GM21529 (cell line): ENCODE measurements around the gene NRXN3.

Experiments used
- ATAC-seq: cut with Tn5 transposase; IDR thresholded peaks from one replicate; pipeline ENCODE4 v1.9.1; 2021; ENCODE audit not compliant: unreplicated experiment

The NRXN3 gene

DNA sequence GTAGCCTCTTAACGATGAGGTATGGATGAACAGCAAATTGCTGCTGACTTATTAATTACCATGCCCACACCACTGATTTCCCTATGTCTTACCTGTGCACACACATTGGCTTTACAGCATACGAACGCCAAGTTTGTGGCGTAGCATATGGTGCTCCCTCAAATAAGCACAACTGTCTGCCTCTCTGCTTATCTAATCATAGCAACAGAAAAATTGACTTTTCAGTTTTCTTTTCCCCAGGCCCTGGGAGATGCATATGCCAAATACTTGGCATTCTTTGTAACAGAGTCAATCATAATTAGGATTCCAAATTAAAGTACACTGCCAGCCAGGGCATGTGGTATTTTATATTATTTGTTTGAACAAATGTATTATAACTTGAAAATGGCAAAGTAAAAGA lies 1415.7 kb downstream of the NRXN3 start:
- no peak for ATAC-seq

DNA sequence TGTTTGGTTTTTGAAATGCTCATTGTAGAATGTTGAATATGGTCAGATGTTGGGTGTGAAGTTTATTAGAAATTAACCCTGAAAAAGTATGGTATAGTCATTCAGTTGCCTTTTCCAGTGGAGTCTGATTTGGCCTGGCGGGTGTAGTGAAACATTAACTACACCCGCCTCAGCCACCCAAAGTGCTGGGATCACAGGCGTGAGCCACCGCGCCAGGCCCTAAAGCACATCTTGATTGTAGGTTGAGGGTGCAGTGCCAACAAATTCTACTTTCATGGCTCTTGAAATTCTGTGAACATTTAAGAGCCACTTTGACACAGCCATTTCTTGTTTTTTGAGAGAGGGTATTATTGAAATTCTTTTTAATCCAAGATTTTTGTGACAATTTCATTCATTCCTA lies 1416.2 kb downstream of the NRXN3 start:
- ATAC-seq = no peak

DNA sequence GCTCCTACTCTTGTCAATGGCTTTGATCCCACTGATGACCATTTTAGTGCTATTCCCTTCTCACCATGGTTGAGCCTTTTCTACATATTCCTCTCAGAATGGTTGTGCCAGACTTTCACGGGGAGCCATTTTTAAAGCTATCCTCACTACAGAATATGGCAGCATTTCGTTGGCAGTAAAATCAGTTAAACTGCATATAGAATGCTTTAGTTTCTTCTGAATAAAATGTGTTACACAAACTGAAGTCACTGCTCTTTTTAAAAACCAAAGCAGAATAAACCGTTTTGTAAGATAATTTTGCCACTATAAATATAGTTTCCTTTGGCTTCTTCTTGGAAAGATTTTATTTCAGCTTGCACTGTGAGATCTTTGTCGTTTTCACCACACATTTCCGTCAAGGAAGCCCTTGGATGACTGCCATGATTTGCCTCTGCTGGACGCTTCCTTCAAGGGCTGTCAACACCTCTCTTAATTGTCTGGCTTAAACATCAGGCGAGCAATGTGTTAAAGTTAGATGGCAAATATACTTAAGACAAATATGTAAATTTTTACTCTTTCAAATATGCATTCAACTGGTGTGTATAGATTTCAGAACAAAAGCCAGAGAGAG lies 1416.9 kb downstream of the NRXN3 start:
- no peak for ATAC-seq

- ATAC-seq = no peak
These were observed 1417.7 kb downstream of the NRXN3 start for GRCh38 chr14:79587875-79588274.

- ATAC-seq = no peak
These were observed 1418.2 kb downstream of the NRXN3 start for GRCh38 chr14:79588398-79588797.

GRCh38 chr14:79596551-79596950 lies 1426.4 kb downstream of the NRXN3 start:
- ATAC-seq = no peak

GRCh38 chr14:79597566-79597965 lies 1427.4 kb downstream of the NRXN3 start:
- no peak for ATAC-seq

GRCh38 chr14:79598339-79598738 lies 1428.2 kb downstream of the NRXN3 start:
- ATAC-seq = no peak

DNA sequence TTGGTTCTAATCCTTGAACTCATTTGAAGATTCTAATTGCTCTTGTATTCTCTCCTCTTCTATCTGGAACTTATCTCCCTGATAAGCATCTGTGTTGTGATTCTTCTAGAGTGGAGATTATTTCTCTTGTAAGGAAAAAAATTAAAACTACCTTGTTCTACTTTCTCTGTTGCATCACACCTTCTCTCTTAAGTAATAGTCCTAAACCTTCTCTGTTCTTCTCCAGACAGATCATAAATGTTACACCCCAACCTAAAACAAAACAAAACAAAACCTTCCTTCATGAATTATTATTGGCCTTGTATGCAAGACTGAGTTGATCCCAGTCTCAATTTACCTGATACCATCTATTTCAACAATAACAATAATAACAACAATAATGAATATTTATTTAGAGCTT lies 1429.1 kb downstream of the NRXN3 start:
- ATAC-seq = no peak

DNA sequence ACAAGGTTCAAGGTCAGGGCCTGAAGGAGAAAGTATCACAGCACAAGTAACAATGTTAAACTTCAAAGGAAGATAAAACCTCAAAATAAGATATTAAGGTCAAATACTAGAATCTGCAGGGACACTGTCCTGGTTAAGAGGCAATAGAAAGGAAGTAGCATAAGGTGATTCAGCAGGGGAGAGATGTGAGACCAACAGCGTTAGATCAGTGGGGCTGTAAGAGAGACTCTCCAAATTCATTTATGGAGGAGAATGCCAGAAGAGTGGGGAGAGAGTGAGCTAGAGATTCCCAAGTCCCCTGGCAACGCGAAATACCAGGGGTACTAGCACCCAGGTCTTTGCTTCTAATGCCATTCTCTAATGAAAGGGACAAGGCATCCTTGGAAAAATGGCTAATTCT lies 1430.2 kb downstream of the NRXN3 start:
- no peak for ATAC-seq

- ATAC-seq = no peak
These were observed 1431.4 kb downstream of the NRXN3 start for GRCh38 chr14:79601579-79601978.

DNA sequence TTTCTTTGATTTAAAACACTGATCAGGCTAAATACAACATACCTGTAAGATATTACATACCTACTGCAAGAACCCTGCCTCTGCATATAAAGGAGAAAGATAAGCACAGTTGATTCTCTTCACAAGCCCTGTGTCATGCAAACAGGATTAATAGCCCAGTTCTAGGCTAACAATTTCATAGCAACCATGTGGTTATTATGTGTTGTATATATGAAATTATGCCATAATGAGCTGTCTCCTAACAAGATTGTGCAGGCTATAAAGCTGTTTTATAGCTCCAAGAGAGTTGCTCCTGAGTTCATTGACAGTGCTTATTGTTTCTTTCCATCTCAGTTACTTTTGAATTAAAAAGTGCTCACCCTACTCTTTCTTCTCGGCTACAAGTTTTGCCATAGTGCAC lies 1431.9 kb downstream of the NRXN3 start:
- ATAC-seq = no peak

GRCh38 chr14:79602742-79603141 lies 1432.6 kb downstream of the NRXN3 start:
- ATAC-seq = no peak

DNA sequence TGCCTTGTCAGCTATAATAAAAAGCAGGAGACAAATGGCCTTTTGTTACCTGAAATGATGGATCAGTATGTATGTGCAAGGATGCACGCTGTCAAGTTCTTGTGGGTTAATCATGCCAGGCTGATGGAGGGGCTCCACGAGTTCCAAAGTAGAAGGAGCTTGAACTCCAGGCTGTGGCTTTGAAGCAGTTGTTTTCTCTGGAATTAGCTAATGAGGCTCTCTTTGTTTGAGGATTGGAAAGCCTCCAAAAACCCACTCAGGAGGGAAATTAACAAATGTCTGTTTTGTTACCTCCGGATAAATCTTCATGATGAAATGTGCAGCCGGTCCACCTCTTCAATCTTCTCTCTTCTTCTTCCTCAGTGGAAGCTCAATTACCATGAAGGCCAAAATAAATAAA lies 1435.7 kb downstream of the NRXN3 start:
- ATAC-seq = no peak

- ATAC-seq = no peak
These were observed 1438.3 kb downstream of the NRXN3 start for GRCh38 chr14:79608446-79608845.

- no peak for ATAC-seq
These were observed 1443.5 kb downstream of the NRXN3 start for GRCh38 chr14:79613625-79614024.

- no peak for ATAC-seq
These were observed 1444.3 kb downstream of the NRXN3 start for GRCh38 chr14:79614448-79614847.

DNA sequence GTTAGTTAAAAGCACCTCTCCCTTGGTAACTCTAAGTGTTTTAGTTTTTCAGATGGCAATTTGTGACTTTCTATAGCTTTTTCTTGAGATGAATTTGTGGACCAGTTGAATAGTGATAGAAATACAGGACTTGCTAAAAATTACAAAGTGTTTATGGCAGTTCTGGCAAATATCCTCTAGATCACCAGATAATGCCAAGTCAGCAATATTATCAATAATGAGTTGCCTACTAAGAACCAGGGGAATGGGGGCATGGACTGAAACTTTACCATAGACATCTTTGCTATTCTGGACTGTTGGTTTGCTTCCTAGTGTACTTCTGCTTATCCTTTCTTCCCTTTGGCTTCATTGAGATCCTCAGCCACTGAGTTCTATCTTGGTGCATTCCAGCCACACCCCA lies 1456.9 kb downstream of the NRXN3 start:
- ATAC-seq = no peak

DNA sequence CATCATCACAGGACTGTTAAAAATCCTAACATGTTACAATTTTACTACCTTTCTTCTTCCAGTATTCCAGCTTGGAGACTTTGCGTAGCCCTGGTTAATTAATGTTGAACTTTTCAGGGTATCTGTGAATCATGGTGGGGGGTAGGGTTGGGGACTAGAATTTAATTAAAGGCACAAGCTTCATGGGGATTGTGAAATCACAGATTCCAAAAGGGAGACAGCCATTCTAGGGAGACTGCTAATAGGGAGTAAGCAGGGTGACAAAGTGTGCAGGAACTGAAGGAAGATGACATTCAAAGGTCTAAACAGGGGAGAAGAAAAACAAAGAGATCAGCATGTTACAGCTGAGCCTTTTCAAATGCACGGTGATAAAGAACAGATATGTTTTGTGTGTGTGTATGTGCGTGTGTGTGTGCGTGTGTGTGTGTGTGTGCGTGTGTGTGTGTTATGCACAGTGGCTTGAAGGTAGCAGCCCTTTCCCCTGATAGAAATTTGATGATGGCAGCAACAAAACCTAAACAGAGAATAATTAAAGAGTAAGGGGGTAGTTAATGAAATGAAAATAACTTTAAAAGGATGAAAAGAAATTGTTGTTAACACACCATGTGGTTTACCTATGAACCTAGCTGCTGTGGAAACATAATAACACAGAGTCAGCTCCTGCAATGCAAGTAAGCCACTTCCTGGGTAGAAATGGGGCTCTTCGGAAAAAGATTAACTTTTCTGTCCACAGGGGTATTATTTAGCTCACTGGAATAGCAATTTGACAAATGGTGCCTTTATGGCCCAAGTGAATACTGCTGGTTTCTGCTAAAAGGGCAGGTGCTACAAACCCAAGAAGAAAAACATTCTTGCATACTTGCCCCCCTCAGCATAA lies 1459.5 kb downstream of the NRXN3 start:
- no peak for ATAC-seq

- no peak for ATAC-seq
These were observed 1460.3 kb downstream of the NRXN3 start for GRCh38 chr14:79630288-79630960.

GRCh38 chr14:79631276-79631675 lies 1461.1 kb downstream of the NRXN3 start:
- ATAC-seq = no peak

GRCh38 chr14:79638672-79639266 lies 1468.6 kb downstream of the NRXN3 start:
- ATAC-seq = no peak
